ENCODE data around the gene ALPK1. TPM values are rescaled to one million over a fixed set of nuclear protein-coding genes. Genes with fewer than 3 reads are reported as not detected.

ALPK1 gene
- total RNA-seq, 1 experiment from 2014 or later, result 21.3 TPM

DNA sequence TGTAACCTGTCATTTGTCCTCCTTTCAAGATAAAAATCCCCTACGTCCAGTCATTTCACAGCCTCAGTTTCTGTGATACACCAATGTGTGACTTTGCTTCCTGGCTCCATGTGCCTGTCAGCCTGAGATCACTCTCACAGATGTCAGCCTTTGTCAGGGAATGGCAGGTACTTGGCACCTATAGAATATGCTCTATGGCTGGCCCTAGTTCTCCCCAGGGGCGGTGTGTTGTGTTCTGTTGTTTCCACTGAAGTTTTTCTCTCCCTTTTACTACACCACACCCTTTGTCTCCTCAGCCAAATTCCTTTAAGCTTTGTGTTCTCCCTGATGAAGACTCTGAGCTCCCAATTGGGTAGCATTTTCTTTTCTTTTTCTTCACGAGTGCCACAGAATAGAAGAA, 81.7 kb downstream of the ALPK1 start:
- Histone ChIP-seq H2AFZ (ENCODE audit: low read depth, low read length, poor library complexity, severe bottlenecking) (no peak overlapping the region), H3K4me1 (ENCODE audit: control insufficient read depth in 1 of 2, insufficient read depth in 2 of 2, low read length in 2 of 2) (no peaks in the 10 kb centered on the region), H3K9me3 (ENCODE audit: control insufficient read depth in 1 of 2, insufficient read depth in 1 of 2, low read depth in 1 of 2, low read length in 2 of 2) (no peaks in the 10 kb centered on the region), H3K9me2 (ENCODE audit: insufficient read depth) (no peaks in the 10 kb centered on the region), H3K36me3 (ENCODE audit: control insufficient read depth in 1 of 2, insufficient read depth in 2 of 2, low read length in 2 of 2) (no peaks in the 10 kb centered on the region), H3K4me3 (replicated peaks in 1 of 2; ENCODE audit: low read depth in 1 of 2, low read length in 2 of 2) (no peak overlapping the region), H3K79me2 (ENCODE audit: insufficient read depth, low read length) (no peaks in the 10 kb centered on the region), H4K20me1 (ENCODE audit: insufficient read depth) (no peaks in the 10 kb centered on the region), H3K9ac (ENCODE audit: low read length) (no peak overlapping the region), H3K27ac (ENCODE audit: low read depth, low read length) (no peak overlapping the region), H3K27me3 (ENCODE audit: insufficient read depth, low read length) (no peaks in the 10 kb centered on the region), H3K4me2 (ENCODE audit: low read length) (no peak overlapping the region)
- no TSS peak for BruUV-seq (replicated peaks)
- CTCF ChIA-PET, result no interaction called here
- RAD21 ChIA-PET (ENCODE audit: low non-redundant PET in 1 of 2, low total read pairs in 2 of 2, uncharacterized antibody in 2 of 2, unreplicated experiment in 2 of 2), result no interaction called here
- POLR2A ChIA-PET, result no interaction called here
- DNase-seq (ENCODE audit: low read depth, low spot score), result no peak
- no peak for ATAC-seq
- TF ChIP-seq POLR2AphosphoS5 (IDR thresholded peaks at IDR 0.05; ENCODE audit: low read depth, low read length), result no peak
- intact Hi-C loops (cut with micrococcal nuclease), result no loop called here

DNA sequence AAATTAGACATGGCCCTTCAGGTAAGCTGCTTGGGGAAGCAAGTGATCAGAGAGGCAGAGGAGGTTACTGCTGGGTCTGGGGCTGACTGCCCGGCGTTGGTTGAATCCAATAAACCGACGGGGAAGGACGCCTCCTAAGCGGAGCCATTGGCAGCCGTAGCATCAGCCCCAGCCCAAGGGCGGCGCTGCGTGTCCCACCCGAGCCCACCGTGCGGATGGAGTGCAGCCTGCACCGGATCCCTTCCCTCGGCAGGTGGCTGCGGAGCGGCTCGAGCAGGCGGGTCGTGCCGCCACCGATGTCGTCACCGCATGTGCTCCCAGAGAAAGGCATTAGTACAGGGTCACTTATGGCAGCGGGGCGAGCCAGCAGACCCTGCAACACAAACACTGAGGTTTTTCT, 82.1 kb downstream of the ALPK1 start:
- Histone ChIP-seq H3K27me3 (ENCODE audit: insufficient read depth, low read length) (no peaks in the 10 kb centered on the region), H3K36me3 (ENCODE audit: control insufficient read depth in 1 of 2, insufficient read depth in 2 of 2, low read length in 2 of 2) (no peaks in the 10 kb centered on the region), H3K4me3 (replicated peaks in 1 of 2; ENCODE audit: low read depth in 1 of 2, low read length in 2 of 2) (no peak overlapping the region), H3K4me1 (ENCODE audit: control insufficient read depth in 1 of 2, insufficient read depth in 2 of 2, low read length in 2 of 2) (no peaks in the 10 kb centered on the region), H3K4me2 (ENCODE audit: low read length) (no peak overlapping the region), H3K9me2 (ENCODE audit: insufficient read depth) (no peaks in the 10 kb centered on the region), H3K9me3 (ENCODE audit: control insufficient read depth in 1 of 2, insufficient read depth in 1 of 2, low read depth in 1 of 2, low read length in 2 of 2) (no peaks in the 10 kb centered on the region), H2AFZ (ENCODE audit: low read depth, low read length, poor library complexity, severe bottlenecking) (no peak overlapping the region), H3K27ac (ENCODE audit: low read depth, low read length) (no peak overlapping the region), H3K9ac (ENCODE audit: low read length) (no peak overlapping the region), H3K79me2 (ENCODE audit: insufficient read depth, low read length) (no peaks in the 10 kb centered on the region), H4K20me1 (ENCODE audit: insufficient read depth) (no peaks in the 10 kb centered on the region)
- TF ChIP-seq TCF7L2 (IDR thresholded peaks at IDR 0.05; ENCODE audit: borderline replicate concordance, extremely low read depth, insufficient read depth, insufficient read length) (no peak), POLR2A (IDR thresholded peaks at IDR 0.05; ENCODE audit: borderline replicate concordance, extremely low read depth, insufficient read depth, insufficient read length) (no peak), RAD21 (IDR thresholded peaks at IDR 0.05; ENCODE audit: low read depth) (no peak), ZNF274 (IDR thresholded peaks at IDR 0.05; ENCODE audit: low read depth, low read length) (no peak), SIN3A (IDR thresholded peaks at IDR 0.05; ENCODE audit: low read depth) (no peak), FOSL1 (IDR thresholded peaks at IDR 0.05; ENCODE audit: low read depth) (no peak), CEBPB (IDR thresholded peaks at IDR 0.05; ENCODE audit: low read depth) (no peak), EZH2phosphoT487 (IDR thresholded peaks at IDR 0.05; ENCODE audit: borderline replicate concordance) (no peak), EZH2 (IDR thresholded peaks at IDR 0.05) (no peak)
- TF ChIP-seq, protein P1, sequence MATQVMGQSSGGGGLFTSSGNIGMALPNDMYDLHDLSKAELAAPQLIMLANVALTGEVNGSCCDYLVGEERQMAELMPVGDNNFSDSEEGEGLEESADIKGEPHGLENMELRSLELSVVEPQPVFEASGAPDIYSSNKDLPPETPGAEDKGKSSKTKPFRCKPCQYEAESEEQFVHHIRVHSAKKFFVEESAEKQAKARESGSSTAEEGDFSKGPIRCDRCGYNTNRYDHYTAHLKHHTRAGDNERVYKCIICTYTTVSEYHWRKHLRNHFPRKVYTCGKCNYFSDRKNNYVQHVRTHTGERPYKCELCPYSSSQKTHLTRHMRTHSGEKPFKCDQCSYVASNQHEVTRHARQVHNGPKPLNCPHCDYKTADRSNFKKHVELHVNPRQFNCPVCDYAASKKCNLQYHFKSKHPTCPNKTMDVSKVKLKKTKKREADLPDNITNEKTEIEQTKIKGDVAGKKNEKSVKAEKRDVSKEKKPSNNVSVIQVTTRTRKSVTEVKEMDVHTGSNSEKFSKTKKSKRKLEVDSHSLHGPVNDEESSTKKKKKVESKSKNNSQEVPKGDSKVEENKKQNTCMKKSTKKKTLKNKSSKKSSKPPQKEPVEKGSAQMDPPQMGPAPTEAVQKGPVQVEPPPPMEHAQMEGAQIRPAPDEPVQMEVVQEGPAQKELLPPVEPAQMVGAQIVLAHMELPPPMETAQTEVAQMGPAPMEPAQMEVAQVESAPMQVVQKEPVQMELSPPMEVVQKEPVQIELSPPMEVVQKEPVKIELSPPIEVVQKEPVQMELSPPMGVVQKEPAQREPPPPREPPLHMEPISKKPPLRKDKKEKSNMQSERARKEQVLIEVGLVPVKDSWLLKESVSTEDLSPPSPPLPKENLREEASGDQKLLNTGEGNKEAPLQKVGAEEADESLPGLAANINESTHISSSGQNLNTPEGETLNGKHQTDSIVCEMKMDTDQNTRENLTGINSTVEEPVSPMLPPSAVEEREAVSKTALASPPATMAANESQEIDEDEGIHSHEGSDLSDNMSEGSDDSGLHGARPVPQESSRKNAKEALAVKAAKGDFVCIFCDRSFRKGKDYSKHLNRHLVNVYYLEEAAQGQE (IDR thresholded peaks at IDR 0.05; ENCODE audit: low read depth), result no peak
- TF ChIP-seq, protein P2, sequence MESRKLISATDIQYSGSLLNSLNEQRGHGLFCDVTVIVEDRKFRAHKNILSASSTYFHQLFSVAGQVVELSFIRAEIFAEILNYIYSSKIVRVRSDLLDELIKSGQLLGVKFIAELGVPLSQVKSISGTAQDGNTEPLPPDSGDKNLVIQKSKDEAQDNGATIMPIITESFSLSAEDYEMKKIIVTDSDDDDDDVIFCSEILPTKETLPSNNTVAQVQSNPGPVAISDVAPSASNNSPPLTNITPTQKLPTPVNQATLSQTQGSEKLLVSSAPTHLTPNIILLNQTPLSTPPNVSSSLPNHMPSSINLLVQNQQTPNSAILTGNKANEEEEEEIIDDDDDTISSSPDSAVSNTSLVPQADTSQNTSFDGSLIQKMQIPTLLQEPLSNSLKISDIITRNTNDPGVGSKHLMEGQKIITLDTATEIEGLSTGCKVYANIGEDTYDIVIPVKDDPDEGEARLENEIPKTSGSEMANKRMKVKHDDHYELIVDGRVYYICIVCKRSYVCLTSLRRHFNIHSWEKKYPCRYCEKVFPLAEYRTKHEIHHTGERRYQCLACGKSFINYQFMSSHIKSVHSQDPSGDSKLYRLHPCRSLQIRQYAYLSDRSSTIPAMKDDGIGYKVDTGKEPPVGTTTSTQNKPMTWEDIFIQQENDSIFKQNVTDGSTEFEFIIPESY (IDR thresholded peaks at IDR 0.05; ENCODE audit: extremely low read depth, insufficient replicate concordance, low read length), result no peak
- TF ChIP-seq, protein P3, sequence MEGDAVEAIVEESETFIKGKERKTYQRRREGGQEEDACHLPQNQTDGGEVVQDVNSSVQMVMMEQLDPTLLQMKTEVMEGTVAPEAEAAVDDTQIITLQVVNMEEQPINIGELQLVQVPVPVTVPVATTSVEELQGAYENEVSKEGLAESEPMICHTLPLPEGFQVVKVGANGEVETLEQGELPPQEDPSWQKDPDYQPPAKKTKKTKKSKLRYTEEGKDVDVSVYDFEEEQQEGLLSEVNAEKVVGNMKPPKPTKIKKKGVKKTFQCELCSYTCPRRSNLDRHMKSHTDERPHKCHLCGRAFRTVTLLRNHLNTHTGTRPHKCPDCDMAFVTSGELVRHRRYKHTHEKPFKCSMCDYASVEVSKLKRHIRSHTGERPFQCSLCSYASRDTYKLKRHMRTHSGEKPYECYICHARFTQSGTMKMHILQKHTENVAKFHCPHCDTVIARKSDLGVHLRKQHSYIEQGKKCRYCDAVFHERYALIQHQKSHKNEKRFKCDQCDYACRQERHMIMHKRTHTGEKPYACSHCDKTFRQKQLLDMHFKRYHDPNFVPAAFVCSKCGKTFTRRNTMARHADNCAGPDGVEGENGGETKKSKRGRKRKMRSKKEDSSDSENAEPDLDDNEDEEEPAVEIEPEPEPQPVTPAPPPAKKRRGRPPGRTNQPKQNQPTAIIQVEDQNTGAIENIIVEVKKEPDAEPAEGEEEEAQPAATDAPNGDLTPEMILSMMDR (IDR thresholded peaks at IDR 0.05 in 2 of 3, conservative IDR thresholded peaks at IDR 0.05 in 1 of 3; ENCODE audit: borderline replicate concordance in 1 of 3, insufficient read depth in 1 of 3, low read depth in 2 of 3, low read length in 2 of 3), result no peak
- TF ChIP-seq, protein P4, sequence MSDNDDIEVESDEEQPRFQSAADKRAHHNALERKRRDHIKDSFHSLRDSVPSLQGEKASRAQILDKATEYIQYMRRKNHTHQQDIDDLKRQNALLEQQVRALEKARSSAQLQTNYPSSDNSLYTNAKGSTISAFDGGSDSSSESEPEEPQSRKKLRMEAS (IDR thresholded peaks at IDR 0.05), result no peak
- ChIA-PET CTCF (no interaction called here), POLR2A (no interaction called here), RAD21 (ENCODE audit: low non-redundant PET in 1 of 2, low total read pairs in 2 of 2, uncharacterized antibody in 2 of 2, unreplicated experiment in 2 of 2) (no interaction called here)
- BruUV-seq (replicated peaks), result no TSS peak
- intact Hi-C loops (cut with micrococcal nuclease), result no loop called here
- ATAC-seq (no peak), DNase-seq (ENCODE audit: low read depth, low spot score) (no peak)
